Measurements from ENCODE around the gene MSX1.

Gene MSX1

GRCh38 chr4:4818415-4819212 lies 40.9 kb upstream of the MSX1 start:
- no peak for TF ChIP-seq REST (IDR thresholded peaks at IDR 0.05; ENCODE audit: insufficient read depth in 1 of 2, low read depth in 2 of 2, low read length in 2 of 2)
- no peak for TF ChIP-seq SIN3A (IDR thresholded peaks at IDR 0.05; ENCODE audit: borderline replicate concordance, insufficient read depth, low read length)
- TF ChIP-seq TAF1 (IDR thresholded peaks at IDR 0.05; ENCODE audit: borderline replicate concordance, insufficient read depth, low read length), result no peak
- TF ChIP-seq POLR2AphosphoS5 (IDR thresholded peaks at IDR 0.05; ENCODE audit: low read depth, low read length), result no peak
- no peak for TF ChIP-seq FOXP2 (optimal IDR thresholded peaks at IDR 0.05; ENCODE audit: borderline replicate concordance, extremely low read depth, extremely low read length, insufficient read depth)

- TF ChIP-seq SIN3A (IDR thresholded peaks at IDR 0.05; ENCODE audit: borderline replicate concordance, insufficient read depth, low read length), result no peak
- TF ChIP-seq REST (IDR thresholded peaks at IDR 0.05; ENCODE audit: insufficient read depth in 1 of 2, low read depth in 2 of 2, low read length in 2 of 2), result no peak
- no peak for TF ChIP-seq FOXP2 (optimal IDR thresholded peaks at IDR 0.05; ENCODE audit: borderline replicate concordance, extremely low read depth, extremely low read length, insufficient read depth)
- no peak for TF ChIP-seq POLR2AphosphoS5 (IDR thresholded peaks at IDR 0.05; ENCODE audit: low read depth, low read length)
- no peak for TF ChIP-seq TAF1 (IDR thresholded peaks at IDR 0.05; ENCODE audit: borderline replicate concordance, insufficient read depth, low read length)
Measured at GRCh38 chr4:4819213-4819606, 40.3 kb upstream of the MSX1 start.

- TF ChIP-seq TAF1 (IDR thresholded peaks at IDR 0.05; ENCODE audit: borderline replicate concordance, insufficient read depth, low read length) (no peak), SIN3A (IDR thresholded peaks at IDR 0.05; ENCODE audit: borderline replicate concordance, insufficient read depth, low read length) (no peak), POLR2AphosphoS5 (IDR thresholded peaks at IDR 0.05; ENCODE audit: low read depth, low read length) (no peak), FOXP2 (optimal IDR thresholded peaks at IDR 0.05; ENCODE audit: borderline replicate concordance, extremely low read depth, extremely low read length, insufficient read depth) (no peak), REST (IDR thresholded peaks at IDR 0.05; ENCODE audit: insufficient read depth in 1 of 2, low read depth in 2 of 2, low read length in 2 of 2) (no peak)
Measured at GRCh38 chr4:4820261-4820660, 39.2 kb upstream of the MSX1 start.

- TF ChIP-seq TAF1 (IDR thresholded peaks at IDR 0.05; ENCODE audit: borderline replicate concordance, insufficient read depth, low read length) (no peak), REST (IDR thresholded peaks at IDR 0.05; ENCODE audit: insufficient read depth in 1 of 2, low read depth in 2 of 2, low read length in 2 of 2) (no peak), POLR2AphosphoS5 (IDR thresholded peaks at IDR 0.05; ENCODE audit: low read depth, low read length) (no peak), FOXP2 (optimal IDR thresholded peaks at IDR 0.05; ENCODE audit: borderline replicate concordance, extremely low read depth, extremely low read length, insufficient read depth) (no peak), SIN3A (IDR thresholded peaks at IDR 0.05; ENCODE audit: borderline replicate concordance, insufficient read depth, low read length) (no peak)
Measured at GRCh38 chr4:4820739-4821138, 38.7 kb upstream of the MSX1 start.

All from PFSK-1 (cell line).